Right forelimb (tissue), 1 donor: ENCODE results near the gene PTPN18.
"Not testable (repeated sequence)": the region's sequence is repeated elsewhere in the genome, so short reads cannot be mapped to it uniquely, and the experiment has no call there.

Experiments
- DNase-seq: peaks from one replicate; pipeline ENCODE4 v3.0.0-alpha.2; 2018

Gene PTPN18

GRCh38 chr2:130385709-130386108 is 29.9 kb downstream of the PTPN18 start:
- no peak for DNase-seq

GRCh38 chr2:130387071-130387400 is 31.2 kb downstream of the PTPN18 start:
- DNase-seq, result peak; percentile 48

DNA sequence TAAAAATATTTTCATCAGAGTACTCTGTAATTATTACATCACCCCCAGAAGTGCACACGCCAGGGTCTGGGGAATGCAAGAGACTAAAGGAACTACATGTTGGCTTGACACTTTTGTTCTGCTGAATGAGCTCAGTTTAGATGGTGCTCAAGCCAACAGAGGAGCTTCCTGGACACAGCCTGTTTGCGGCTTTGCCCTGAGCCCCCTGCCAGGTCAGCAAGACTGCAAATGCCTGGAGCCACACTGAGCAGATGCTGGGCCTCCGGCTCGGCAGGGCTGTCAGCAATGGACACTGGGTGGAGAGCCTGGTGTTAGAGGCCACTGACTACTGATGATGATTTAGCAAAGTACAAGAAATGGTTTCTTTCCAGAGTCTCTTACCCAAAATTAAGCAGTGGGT is 31.9 kb downstream of the PTPN18 start:
- DNase-seq, result no peak

DNA sequence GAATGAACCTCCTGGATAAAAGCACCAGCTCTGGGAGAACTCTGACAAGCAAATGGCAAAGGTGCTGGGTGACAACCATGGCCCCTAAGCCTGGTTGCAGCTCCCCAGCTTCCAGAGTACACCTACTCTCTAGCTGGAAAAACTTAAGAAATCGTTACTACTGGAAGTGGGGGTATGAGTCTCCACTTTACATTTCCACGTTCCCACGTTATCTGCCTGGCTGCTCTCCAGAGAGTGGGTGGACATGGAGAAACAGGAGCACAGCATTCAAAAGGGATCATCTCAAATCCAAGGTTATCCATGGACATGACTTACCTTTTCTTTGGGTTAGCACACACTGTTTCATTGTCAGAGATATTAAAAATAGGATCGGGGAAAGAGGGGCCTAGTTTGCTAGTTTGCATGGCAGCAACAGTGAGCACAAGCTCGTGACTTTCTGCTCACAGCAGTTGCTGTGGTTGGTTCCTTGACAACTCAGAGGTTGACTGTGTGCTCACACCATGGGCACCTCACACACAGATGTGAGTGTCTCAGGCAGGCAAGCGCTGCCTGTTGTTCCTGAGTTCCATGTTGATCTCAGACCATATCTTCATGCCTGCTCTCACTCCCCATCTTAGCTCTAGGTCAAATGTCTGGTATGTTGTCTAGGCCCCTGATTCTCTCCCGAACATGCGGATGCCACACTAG is 32.5 kb downstream of the PTPN18 start:
- DNase-seq, result no peak

GRCh38 chr2:130389358-130389757 is 33.5 kb downstream of the PTPN18 start:
- no peak for DNase-seq

DNA sequence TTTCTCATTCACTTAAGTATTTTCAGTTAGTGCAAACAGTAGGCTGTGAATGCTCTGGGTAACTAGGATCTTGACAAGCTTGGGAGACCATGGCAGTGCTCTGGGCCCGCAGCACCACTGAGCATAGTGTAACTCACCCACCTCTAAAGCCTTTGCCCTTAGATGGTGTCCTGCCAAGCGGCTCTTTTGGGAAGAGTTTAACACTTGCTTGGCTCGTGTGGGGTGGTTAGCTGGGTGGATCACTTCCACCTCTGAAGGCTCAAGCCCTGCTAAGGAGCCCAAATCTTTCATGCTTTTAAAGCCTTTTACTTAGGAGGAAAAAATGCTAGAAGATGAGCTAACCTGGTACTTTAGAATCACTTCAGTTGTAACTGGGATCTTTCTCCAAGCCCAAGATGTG is 33.9 kb downstream of the PTPN18 start:
- DNase-seq, result no peak

- peak; percentile 43 for DNase-seq
These were observed 34.7 kb downstream of the PTPN18 start for GRCh38 chr2:130390460-130391057.

DNA sequence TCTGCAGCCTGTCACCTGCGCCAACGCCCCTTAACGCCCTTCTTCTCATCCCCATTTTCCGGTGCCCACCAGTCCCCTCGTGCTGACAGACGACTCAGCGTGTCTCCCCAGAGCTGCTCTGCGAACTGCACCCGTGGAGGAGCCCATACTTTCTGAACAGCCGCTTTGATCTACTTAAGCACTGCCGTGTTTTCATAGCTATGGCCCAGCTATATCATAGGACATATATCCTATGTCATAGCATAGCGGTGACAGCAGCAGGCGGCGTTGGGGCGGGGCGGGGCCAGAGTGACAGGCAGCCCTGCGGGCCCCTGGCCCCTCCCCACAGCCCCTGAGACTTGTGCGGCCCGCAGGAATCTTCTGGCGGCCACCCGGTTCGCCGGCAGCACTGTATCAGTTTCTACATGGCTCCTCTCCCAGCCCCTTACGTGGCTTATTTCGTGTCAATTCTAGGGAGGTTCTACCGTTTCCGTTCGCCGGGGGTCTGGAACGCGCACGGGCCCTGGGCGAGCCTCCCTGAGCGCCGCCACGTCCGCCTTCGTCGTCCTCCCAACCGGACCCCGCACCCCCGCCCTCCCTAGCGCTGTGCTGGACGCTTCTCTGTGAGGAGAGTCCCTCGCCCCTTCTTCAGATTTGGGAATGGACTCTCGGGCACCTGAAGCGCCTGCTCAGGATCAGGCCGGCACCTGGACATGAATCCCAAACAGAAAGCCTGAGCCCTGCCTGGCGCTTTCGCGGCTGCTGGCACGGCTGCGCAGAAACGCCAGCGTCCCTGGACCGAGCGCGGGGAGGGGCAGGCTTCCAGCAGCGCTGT is 35.4 kb downstream of the PTPN18 start:
- peak; percentile 88 for DNase-seq

GRCh38 chr2:130391872-130392670 is 36.2 kb downstream of the PTPN18 start:
- peak; percentile 52 for DNase-seq

GRCh38 chr2:130393318-130393910 is 37.6 kb downstream of the PTPN18 start:
- no peak for DNase-seq

DNA sequence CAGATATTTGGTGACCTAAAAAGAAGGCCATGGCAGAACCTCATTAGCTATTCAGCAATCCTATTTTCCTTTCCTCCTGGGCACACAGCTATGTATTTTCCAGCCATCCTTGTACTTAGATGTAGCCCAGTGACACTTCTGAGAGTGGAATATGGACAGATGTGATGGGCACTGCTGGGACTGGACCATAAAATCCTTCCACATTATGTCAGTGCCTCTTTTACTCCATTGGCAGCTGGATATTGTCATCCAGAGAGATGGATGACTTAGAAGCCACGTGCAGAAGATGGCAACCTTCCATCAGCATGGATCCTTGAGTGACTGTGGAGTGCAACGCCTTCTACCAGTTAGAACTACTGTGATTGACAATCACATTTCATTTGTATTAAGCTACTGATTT is 50.4 kb downstream of the PTPN18 start:
- DNase-seq, result not testable (repeated sequence)

GRCh38 chr2:130416693-130417092 is 60.8 kb downstream of the PTPN18 start:
- DNase-seq, result not testable (repeated sequence)

- DNase-seq, result not testable (repeated sequence)
These were observed 63.0 kb downstream of the PTPN18 start for GRCh38 chr2:130418845-130419244.
